ENCODE measurements around the gene DBR1.

The DBR1 gene

DNA sequence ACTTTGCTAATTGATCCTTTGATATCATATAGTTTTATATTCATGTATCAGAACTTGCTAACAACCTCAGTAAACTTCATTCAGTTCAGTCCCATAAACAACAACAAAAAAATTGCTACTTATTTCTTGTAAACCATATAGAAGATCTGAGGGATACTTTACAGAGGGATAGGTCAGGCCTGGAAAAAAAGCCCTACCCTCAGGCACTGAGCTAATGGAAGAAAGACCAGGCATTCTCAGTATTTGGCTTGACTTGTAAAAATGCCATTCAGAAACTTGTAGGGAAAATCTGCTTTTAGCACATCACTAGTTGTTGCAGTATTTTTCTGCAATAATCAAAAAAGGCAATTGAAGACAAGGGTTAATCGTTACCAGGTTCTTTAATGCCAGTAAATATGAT is 45.5 kb upstream of the DBR1 start:
- no peak for DNase-seq (ENCODE audit: extremely low spot score)
- ChIA-PET CTCF (no interaction called here), POLR2A (interaction anchor here (1.0 kb wide), 1 partner anchor 33 kb away, joined by 3 read pairs; the partner anchor contains the start of gene ARMC8)
- no peak for TF ChIP-seq FOXM1 (IDR thresholded peaks at IDR 0.05; ENCODE audit: borderline replicate concordance)
- TF ChIP-seq L3MBTL2 (conservative IDR thresholded peaks at IDR 0.05), result no peak
- TF ChIP-seq ELF4 (IDR thresholded peaks at IDR 0.05), result no peak
- TF ChIP-seq ZNF384 (IDR thresholded peaks at IDR 0.05), result no peak
- no peak for TF ChIP-seq LEF1 (IDR thresholded peaks at IDR 0.05; ENCODE audit: borderline replicate concordance)
- TF ChIP-seq CTBP1 (IDR thresholded peaks at IDR 0.05; ENCODE audit: borderline replicate concordance), result no peak

DNA sequence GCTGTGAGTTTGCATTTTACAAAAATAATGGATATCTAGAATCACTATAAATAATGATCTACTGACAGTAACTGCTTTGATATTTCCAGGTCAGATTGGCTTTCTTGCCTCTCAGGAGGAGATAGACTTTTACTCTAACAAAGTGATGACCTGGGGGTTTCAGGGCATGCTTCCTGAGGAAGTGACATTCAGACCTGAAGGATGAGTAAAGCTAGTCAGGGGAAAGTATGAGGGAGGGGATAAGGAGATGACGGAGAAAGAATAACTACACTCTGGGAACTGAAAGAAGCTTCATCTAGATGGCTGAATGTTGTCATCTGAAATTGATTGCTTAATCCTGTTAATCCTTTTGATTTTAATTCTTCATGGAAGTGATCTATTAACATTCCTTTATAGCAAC is 44.5 kb upstream of the DBR1 start:
- CTCF ChIA-PET, result no interaction called here

DNA sequence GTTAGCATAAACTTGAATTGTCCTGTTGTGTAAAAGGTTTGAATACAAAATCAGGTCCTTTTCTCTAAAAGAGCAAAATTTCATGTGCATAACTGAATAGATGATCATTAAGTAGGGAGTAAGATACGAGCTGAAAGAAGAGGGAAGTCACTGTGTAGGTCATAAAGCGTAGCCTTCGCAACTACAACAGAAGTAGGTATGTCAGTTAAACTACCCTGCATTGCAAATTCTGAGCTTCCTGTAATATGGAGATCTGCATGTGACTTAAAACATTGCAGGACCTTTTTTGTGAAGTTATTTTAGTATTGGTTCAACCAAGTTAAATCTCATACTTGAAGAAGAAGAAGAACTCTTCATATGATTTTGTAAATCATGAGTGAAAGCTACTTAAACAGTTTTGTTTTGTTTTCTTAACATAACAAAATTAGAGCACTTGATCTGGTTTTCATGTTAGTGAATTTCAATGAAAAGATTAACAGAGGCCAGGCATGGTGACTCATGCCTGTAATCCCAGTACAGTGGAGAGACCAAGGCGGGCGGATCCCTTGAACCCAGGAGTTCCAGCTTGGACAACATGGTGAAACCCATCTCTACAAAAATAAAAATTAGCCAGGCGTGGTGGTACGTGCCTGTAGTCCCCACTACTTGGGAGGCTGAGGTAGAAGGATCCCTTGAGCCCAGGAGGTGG is 38.8 kb upstream of the DBR1 start:
- ChIA-PET CTCF (no interaction called here), POLR2A (interaction anchor here (0.9 kb wide), 1 partner anchor 101 kb away, joined by 3 read pairs; no protein-coding TSS in a partner anchor)
- no peak for DNase-seq (ENCODE audit: extremely low spot score)
- TF ChIP-seq L3MBTL2 (conservative IDR thresholded peaks at IDR 0.05), result no peak
- TF ChIP-seq NFRKB (IDR thresholded peaks at IDR 0.05), result no peak
- no peak for TF ChIP-seq TARDBP (IDR thresholded peaks at IDR 0.05)
- TF ChIP-seq ARNT (IDR thresholded peaks at IDR 0.05), result no peak
- TF ChIP-seq SUZ12 (IDR thresholded peaks at IDR 0.05), result no peak

More for the DNA sequence above, 44.5 kb upstream of the DBR1 start:
- no peak for TF ChIP-seq FOXK2 (IDR thresholded peaks at IDR 0.05)
- TF ChIP-seq LEF1 (IDR thresholded peaks at IDR 0.05; ENCODE audit: borderline replicate concordance), result no peak
- TF ChIP-seq NFRKB (IDR thresholded peaks at IDR 0.05), result no peak
- no peak for TF ChIP-seq FOXM1 (IDR thresholded peaks at IDR 0.05; ENCODE audit: borderline replicate concordance)
- TF ChIP-seq, protein P1, sequence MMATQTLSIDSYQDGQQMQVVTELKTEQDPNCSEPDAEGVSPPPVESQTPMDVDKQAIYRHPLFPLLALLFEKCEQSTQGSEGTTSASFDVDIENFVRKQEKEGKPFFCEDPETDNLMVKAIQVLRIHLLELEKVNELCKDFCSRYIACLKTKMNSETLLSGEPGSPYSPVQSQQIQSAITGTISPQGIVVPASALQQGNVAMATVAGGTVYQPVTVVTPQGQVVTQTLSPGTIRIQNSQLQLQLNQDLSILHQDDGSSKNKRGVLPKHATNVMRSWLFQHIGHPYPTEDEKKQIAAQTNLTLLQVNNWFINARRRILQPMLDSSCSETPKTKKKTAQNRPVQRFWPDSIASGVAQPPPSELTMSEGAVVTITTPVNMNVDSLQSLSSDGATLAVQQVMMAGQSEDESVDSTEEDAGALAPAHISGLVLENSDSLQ (IDR thresholded peaks at IDR 0.05), result no peak
- TF ChIP-seq ELF4 (IDR thresholded peaks at IDR 0.05), result no peak
- no peak for TF ChIP-seq L3MBTL2 (conservative IDR thresholded peaks at IDR 0.05)
- no peak for TF ChIP-seq ARNT (IDR thresholded peaks at IDR 0.05)
- TF ChIP-seq CTBP1 (IDR thresholded peaks at IDR 0.05; ENCODE audit: borderline replicate concordance), result no peak
- no peak for TF ChIP-seq BHLHE40 (IDR thresholded peaks at IDR 0.05; ENCODE audit: borderline replicate concordance)
- no peak for TF ChIP-seq HDGF (IDR thresholded peaks at IDR 0.05; ENCODE audit: borderline replicate concordance)
- no peak for TF ChIP-seq ZNF384 (IDR thresholded peaks at IDR 0.05)
- POLR2A ChIA-PET, result no interaction called here
- DNase-seq (ENCODE audit: extremely low spot score), result no peak

DNA sequence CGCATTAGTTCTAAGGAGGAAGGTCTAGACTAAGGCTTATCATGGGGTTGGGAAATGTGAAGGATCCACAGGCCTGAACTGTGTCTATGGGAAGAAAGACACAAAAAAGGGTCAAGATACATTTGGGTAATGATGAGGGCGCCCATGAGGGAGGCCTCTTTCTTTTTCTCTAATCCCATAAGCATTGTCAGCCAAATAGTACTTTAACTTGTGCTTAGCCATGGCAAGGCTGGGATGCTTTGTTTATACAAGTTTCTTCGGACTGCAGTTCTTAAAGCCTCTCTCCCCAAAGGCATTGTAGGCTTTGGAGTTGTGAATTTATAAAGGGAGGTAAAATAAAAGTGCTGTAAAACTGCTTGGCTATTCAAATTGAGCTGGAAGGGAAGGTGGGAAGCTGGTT is 35.8 kb upstream of the DBR1 start:
- ChIA-PET POLR2A (no interaction called here), CTCF (no interaction called here)
- no peak for DNase-seq (ENCODE audit: extremely low spot score)
- TF ChIP-seq ELF4 (IDR thresholded peaks at IDR 0.05), result no peak
- no peak for TF ChIP-seq ZNF384 (IDR thresholded peaks at IDR 0.05)

DNA sequence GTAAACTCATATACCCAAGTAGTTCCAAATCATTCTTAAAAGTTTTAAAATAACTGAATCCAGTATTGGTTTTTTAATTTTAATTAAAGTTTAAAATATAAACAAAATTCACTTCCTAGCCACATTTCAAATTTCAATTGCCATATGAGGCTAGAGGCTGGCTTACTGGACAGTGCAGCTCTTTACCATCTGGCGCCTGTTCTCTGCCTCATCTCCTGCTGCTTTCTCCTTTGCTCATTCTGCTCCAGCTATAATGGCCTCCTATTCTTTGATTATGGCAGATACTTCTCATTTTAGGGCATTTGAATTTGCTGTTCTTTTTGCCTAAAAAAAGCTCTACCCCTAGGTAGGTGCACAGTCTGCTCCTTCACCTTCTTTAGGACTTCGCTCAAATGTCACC is 31.5 kb upstream of the DBR1 start:
- POLR2A ChIA-PET, result no interaction called here
- TF ChIP-seq ZNF384 (IDR thresholded peaks at IDR 0.05) (no peak), CTBP1 (IDR thresholded peaks at IDR 0.05; ENCODE audit: borderline replicate concordance) (no peak), BHLHE40 (IDR thresholded peaks at IDR 0.05; ENCODE audit: borderline replicate concordance) (no peak), L3MBTL2 (conservative IDR thresholded peaks at IDR 0.05) (no peak), SUZ12 (IDR thresholded peaks at IDR 0.05) (no peak), NFRKB (IDR thresholded peaks at IDR 0.05) (no peak), FOXA1 (IDR thresholded peaks at IDR 0.05) (no peak), TARDBP (IDR thresholded peaks at IDR 0.05) (no peak), LEF1 (IDR thresholded peaks at IDR 0.05; ENCODE audit: borderline replicate concordance) (no peak)
- CTCF ChIA-PET, result no interaction called here
- DNase-seq (ENCODE audit: extremely low spot score), result no peak

DNA sequence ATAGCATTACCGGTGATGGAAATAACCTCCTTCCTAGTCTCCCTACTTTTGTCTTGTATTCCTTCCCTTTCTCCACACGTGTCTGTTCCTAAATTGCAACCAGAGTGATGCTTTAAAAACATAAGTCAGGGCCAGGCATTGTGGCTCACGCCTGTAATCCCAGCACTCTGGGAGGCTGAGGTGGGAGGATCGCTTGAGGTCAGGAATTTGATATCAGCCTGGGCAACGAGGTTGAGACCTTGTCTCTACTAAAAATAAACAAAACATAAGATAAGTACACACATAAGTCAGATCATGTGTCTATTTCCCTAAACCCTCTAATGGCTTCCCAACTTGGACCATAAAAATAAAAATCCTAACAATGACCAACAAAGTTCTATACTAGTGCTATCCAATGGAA is 30.8 kb upstream of the DBR1 start:
- no peak for DNase-seq (ENCODE audit: extremely low spot score)
- POLR2A ChIA-PET, result no interaction called here
- CTCF ChIA-PET, result no interaction called here
- TF ChIP-seq, protein P1 (IDR thresholded peaks at IDR 0.05), result 0 out of 2 replicates have a peak, but pooled peaks have one; percentile 12
- no peak for TF ChIP-seq FOXM1 (IDR thresholded peaks at IDR 0.05; ENCODE audit: borderline replicate concordance)
- no peak for TF ChIP-seq BHLHE40 (IDR thresholded peaks at IDR 0.05; ENCODE audit: borderline replicate concordance)
- 0 out of 2 replicates have a peak, but pooled peaks have one; percentile 19 for TF ChIP-seq L3MBTL2 (conservative IDR thresholded peaks at IDR 0.05)
- peak; percentile 66; the same call in 1 of the 2 replicates for TF ChIP-seq CTBP1 (IDR thresholded peaks at IDR 0.05; ENCODE audit: borderline replicate concordance)

DNA sequence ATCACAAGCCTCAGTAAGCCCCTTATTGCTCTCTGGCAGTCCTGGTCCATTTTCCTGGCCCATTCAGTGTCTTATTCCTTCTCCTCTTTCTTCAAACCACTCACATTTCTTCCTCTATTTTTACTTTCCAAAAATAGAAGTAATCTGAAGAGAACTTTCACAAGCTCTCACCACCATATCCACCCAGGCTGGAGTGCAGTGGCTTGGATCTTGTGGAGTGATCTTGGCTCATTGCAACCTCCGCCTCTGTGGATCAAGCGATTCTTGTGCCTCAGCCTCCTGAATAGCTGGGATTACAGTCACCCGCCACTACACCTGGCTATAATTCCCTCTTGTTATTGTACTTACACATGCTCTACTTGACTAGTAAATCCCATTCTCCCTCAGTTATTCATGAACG is 29.2 kb upstream of the DBR1 start:
- ChIA-PET POLR2A (interaction anchor here (0.9 kb wide), 1 partner anchor 14 kb away, joined by 3 read pairs; no protein-coding TSS in a partner anchor), CTCF (interaction anchor here (0.6 kb wide), 1 partner anchor 14 kb away, joined by 7 read pairs; no protein-coding TSS in a partner anchor)
- TF ChIP-seq BHLHE40 (IDR thresholded peaks at IDR 0.05; ENCODE audit: borderline replicate concordance), result no peak
- no peak for TF ChIP-seq ELF4 (IDR thresholded peaks at IDR 0.05)
- no peak for TF ChIP-seq FOXK2 (IDR thresholded peaks at IDR 0.05)
- TF ChIP-seq SUZ12 (IDR thresholded peaks at IDR 0.05), result no peak
- no peak for TF ChIP-seq FOXA1 (IDR thresholded peaks at IDR 0.05)
- TF ChIP-seq NFRKB (IDR thresholded peaks at IDR 0.05), result no peak
- no peak for TF ChIP-seq LEF1 (IDR thresholded peaks at IDR 0.05; ENCODE audit: borderline replicate concordance)
- TF ChIP-seq, protein P1 (IDR thresholded peaks at IDR 0.05), result no peak
- no peak for TF ChIP-seq L3MBTL2 (conservative IDR thresholded peaks at IDR 0.05)
- TF ChIP-seq SP1 (IDR thresholded peaks at IDR 0.05), result no peak
- no peak for TF ChIP-seq ZNF384 (IDR thresholded peaks at IDR 0.05)
- TF ChIP-seq HDGF (IDR thresholded peaks at IDR 0.05; ENCODE audit: borderline replicate concordance), result no peak
- no peak for TF ChIP-seq TARDBP (IDR thresholded peaks at IDR 0.05)
- TF ChIP-seq ARNT (IDR thresholded peaks at IDR 0.05), result no peak
- TF ChIP-seq FOXM1 (IDR thresholded peaks at IDR 0.05; ENCODE audit: borderline replicate concordance), result no peak
- TF ChIP-seq CTBP1 (IDR thresholded peaks at IDR 0.05; ENCODE audit: borderline replicate concordance), result no peak
- no peak for DNase-seq (ENCODE audit: extremely low spot score)

Data from HEK293T (cell line).